Chondrocyte (in vitro differentiated cells): ENCODE results near the gene TIFAB. TPM values are rescaled to one million over a fixed set of nuclear protein-coding genes. Genes with fewer than 3 reads are reported as not detected.
A peak's percentile ranks its signal among the peaks of the same experiment; 100 is the strongest.

Source experiments
- DNase-seq: peaks from one replicate; pipeline ENCODE4 v3.0.0; 2021; ENCODE audit warnings: mixed read lengths, low spot score
- H3K27ac Mint-ChIP-seq: one replicate; pipeline ENCODE4 v1.8.0; 2021; ENCODE audit warnings: mild to moderate bottlenecking, moderate library complexity, mixed read lengths; ENCODE audit not compliant: unreplicated experiment
- H3K27me3 Mint-ChIP-seq: 2 replicates; pipeline ENCODE4 v1.8.0; 2021; ENCODE audit warnings: low read depth, mixed read lengths
- H3K36me3 Mint-ChIP-seq: 2 replicates; pipeline ENCODE4 v1.8.0; 2021; ENCODE audit warnings: low read depth, mixed read lengths
- H3K4me1 Mint-ChIP-seq: 2 replicates; pipeline ENCODE4 v1.8.0; 2021; ENCODE audit warnings: low read depth, mild to moderate bottlenecking, mixed read lengths
- H3K4me3 Mint-ChIP-seq: one replicate; pipeline ENCODE4 v1.8.0; 2021; ENCODE audit warnings: mild to moderate bottlenecking, moderate library complexity, mixed read lengths; ENCODE audit not compliant: unreplicated experiment
- H3K9me3 Mint-ChIP-seq: 2 replicates; pipeline ENCODE4 v1.8.0; 2021; ENCODE audit warnings: low read depth, mixed read lengths
- total RNA-seq: library from RNA; stranded (reverse); gene quantifications from 3 replicates; pipeline ENCODE4 v1.2.1, GENCODE V29; 2021
- TF ChIP-seq, protein P1 (sequence below): fragments of 200-600 bp; sonication (generic); IDR thresholded peaks from 2 replicates; pipeline ENCODE4 v1.5.0; 2021; ENCODE audit warnings: antibody characterized with exemption, mild to moderate bottlenecking, moderate library complexity

TIFAB gene
- total RNA-seq, 1 donor from 2014 or later, result not detected

DNA sequence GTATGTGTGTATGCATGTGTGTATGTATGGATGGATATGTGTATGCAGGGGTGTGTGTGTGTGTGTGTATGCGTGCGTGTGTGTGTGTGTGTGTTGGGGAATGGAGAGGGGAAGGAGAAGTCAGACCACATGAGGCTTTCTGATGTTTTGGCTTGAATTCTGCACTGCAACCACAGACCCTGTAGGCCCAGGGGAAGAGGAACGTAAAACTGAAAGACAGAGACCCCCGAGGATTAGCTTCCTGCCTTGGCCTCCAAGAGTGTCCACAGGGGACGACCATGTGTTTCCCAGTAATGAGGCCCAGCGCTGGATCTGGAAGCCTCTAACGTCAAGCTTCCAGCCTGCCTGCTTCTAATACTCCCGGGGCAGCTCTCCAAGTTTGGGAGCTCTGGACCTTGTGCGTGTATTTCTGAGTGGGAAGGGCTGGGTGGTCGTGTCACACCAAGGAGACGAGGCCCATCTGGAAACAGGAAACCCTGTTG is 10.8 kb downstream of the TIFAB start:
- Mint-ChIP-seq H3K36me3 (no peaks in the 10 kb centered on the region), H3K4me3 (no peak overlapping the region), H3K9me3 (no peaks in the 10 kb centered on the region), H3K27me3 (no peaks in the 10 kb centered on the region), H3K4me1 (peaks cover 14% of the 10 kb centered on the region), H3K27ac (no peak overlapping the region)
- DNase-seq, result no peak
- TF ChIP-seq, protein P1, sequence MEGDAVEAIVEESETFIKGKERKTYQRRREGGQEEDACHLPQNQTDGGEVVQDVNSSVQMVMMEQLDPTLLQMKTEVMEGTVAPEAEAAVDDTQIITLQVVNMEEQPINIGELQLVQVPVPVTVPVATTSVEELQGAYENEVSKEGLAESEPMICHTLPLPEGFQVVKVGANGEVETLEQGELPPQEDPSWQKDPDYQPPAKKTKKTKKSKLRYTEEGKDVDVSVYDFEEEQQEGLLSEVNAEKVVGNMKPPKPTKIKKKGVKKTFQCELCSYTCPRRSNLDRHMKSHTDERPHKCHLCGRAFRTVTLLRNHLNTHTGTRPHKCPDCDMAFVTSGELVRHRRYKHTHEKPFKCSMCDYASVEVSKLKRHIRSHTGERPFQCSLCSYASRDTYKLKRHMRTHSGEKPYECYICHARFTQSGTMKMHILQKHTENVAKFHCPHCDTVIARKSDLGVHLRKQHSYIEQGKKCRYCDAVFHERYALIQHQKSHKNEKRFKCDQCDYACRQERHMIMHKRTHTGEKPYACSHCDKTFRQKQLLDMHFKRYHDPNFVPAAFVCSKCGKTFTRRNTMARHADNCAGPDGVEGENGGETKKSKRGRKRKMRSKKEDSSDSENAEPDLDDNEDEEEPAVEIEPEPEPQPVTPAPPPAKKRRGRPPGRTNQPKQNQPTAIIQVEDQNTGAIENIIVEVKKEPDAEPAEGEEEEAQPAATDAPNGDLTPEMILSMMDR, result no peak

- TF ChIP-seq, protein P1, result no peak
- Mint-ChIP-seq H3K4me1 (peaks cover 14% of the 10 kb centered on the region), H3K36me3 (no peaks in the 10 kb centered on the region), H3K9me3 (no peaks in the 10 kb centered on the region), H3K27ac (no peak overlapping the region), H3K4me3 (no peak overlapping the region), H3K27me3 (no peaks in the 10 kb centered on the region)
- no peak for DNase-seq
Measured at GRCh38 chr5:135440916-135441315, 11.2 kb downstream of the TIFAB start.

- Mint-ChIP-seq H3K9me3 (no peaks in the 10 kb centered on the region), H3K27me3 (no peaks in the 10 kb centered on the region), H3K27ac (no peak overlapping the region), H3K36me3 (no peaks in the 10 kb centered on the region), H3K4me3 (no peak overlapping the region), H3K4me1 (peaks cover 14% of the 10 kb centered on the region)
- TF ChIP-seq, protein P1, result no peak
- no peak for DNase-seq
Measured at GRCh38 chr5:135439231-135440205, 12.6 kb downstream of the TIFAB start.

- TF ChIP-seq, protein P1, result no peak
- H3K9me3 Mint-ChIP-seq, result no peaks in the 10 kb centered on the region
- H3K4me3 Mint-ChIP-seq, result no peak overlapping the region
- no peak overlapping the region for H3K27ac Mint-ChIP-seq
- H3K36me3 Mint-ChIP-seq, result no peaks in the 10 kb centered on the region
- no peak for DNase-seq
- peaks cover 17% of the 10 kb centered on the region for H3K4me1 Mint-ChIP-seq
- H3K27me3 Mint-ChIP-seq, result no peaks in the 10 kb centered on the region
Measured at GRCh38 chr5:135438636-135439221, 13.4 kb downstream of the TIFAB start.

DNA sequence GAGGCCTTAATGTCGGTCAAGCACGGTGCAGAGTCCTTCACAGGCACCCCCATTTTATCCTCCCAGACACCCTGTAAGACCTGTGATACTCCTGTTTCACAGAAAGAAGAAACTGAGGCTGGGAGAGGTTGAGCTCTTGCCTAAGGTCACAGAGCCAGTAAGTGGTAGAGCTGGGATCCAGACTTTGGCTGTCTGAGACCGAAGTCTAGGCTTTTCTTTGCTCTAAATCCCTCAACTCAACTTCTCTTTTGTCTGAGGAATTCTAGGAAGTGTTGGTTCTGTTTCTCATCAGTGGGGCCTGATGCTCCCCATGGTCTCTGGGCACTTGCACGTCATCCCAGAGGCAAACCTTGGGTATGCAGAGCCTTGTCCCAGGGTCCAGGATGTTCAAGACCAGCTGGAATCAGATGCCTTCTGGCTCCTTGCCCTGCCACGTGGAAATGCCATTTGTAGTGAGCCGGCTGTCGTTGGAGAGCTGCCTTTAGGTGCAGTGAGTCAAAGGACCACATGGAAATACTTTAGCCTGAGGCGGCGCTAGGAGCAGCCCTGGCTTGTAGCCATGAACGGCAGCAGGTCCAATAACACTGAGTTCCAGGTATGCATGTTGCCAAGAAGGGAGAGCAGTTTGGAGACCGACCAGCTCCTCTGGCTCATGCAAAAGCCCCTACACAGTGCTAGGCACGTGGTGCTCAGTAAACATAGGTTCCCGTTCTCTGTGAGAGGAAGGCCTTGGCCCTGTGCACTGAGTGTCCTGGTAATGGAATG is 14.2 kb downstream of the TIFAB start:
- Mint-ChIP-seq H3K4me3 (no peak overlapping the region), H3K36me3 (no peaks in the 10 kb centered on the region), H3K27me3 (no peaks in the 10 kb centered on the region), H3K9me3 (no peaks in the 10 kb centered on the region), H3K4me1 (peaks cover 18% of the 10 kb centered on the region), H3K27ac (peak overlapping the region; percentile 63)
- no peak for DNase-seq
- TF ChIP-seq, protein P1, result no peak
